GM10266 (cell line): ENCODE data around the gene RNASE8.

Experiments used
- DNase-seq: peaks from one replicate; pipeline ENCODE4 v3.0.0; 2012; ENCODE audit errors: extremely low spot score
- TF ChIP-seq, protein P1 (sequence below): IDR thresholded peaks from 2 replicates; pipeline ENCODE4 v1.5.1; 2012; ENCODE audit warnings: mild to moderate bottlenecking, low read depth; ENCODE audit not compliant: control insufficient read depth, insufficient read depth; ENCODE audit errors: missing control alignments

RNASE8 gene

DNA sequence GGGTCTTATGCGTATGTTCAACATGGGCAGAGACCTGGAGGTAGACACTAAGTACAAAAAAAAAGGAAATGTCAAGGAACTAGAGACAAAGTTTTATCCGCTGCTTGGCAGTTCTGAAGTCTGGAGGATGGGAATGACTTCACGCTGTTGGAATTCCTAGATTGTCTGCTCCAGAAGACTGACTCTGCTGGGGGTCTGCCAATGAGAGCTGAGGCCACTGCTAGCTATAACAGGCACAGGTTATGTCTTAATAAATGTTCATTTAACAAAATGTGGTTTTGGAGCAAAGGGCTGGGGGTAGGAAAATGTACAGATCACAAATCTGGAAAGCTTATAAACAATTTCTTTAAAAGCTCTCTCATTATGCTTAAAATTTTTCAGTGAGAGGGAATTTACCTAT, 5.9 kb downstream of the RNASE8 start:
- TF ChIP-seq, protein P1, sequence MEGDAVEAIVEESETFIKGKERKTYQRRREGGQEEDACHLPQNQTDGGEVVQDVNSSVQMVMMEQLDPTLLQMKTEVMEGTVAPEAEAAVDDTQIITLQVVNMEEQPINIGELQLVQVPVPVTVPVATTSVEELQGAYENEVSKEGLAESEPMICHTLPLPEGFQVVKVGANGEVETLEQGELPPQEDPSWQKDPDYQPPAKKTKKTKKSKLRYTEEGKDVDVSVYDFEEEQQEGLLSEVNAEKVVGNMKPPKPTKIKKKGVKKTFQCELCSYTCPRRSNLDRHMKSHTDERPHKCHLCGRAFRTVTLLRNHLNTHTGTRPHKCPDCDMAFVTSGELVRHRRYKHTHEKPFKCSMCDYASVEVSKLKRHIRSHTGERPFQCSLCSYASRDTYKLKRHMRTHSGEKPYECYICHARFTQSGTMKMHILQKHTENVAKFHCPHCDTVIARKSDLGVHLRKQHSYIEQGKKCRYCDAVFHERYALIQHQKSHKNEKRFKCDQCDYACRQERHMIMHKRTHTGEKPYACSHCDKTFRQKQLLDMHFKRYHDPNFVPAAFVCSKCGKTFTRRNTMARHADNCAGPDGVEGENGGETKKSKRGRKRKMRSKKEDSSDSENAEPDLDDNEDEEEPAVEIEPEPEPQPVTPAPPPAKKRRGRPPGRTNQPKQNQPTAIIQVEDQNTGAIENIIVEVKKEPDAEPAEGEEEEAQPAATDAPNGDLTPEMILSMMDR: no peak
- DNase-seq: no peak

DNA sequence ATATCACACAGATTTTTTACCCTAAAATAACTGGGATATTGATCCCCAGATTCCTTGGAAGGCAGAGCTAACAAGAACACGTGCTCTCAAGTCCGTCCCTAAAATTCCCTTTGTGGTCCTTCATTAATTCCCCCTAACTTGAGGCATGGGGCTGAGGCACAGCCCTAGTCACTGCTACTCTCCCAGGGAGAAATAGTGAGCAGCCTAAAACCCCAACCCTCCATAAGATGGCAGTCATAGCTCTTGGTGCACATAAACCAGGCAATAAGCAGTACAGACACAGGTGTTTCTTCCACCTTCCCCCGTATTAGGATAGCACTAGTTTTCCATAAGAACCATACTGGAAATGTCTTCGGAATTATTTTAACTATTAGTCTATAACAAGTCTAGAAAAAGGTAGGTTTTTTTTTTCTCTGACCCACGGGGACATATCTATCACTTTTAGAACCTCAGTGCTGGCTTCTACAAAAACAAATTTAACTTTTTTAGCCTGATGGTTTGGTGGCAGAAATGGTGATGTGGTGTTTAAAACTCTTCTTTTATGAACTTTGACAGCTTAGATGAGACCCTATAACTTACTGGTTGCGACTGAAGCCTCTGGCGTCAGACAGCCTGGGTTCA, 9.4 kb downstream of the RNASE8 start:
- peak; percentile 49 for DNase-seq
- TF ChIP-seq, protein P1: peak; percentile 44

DNA sequence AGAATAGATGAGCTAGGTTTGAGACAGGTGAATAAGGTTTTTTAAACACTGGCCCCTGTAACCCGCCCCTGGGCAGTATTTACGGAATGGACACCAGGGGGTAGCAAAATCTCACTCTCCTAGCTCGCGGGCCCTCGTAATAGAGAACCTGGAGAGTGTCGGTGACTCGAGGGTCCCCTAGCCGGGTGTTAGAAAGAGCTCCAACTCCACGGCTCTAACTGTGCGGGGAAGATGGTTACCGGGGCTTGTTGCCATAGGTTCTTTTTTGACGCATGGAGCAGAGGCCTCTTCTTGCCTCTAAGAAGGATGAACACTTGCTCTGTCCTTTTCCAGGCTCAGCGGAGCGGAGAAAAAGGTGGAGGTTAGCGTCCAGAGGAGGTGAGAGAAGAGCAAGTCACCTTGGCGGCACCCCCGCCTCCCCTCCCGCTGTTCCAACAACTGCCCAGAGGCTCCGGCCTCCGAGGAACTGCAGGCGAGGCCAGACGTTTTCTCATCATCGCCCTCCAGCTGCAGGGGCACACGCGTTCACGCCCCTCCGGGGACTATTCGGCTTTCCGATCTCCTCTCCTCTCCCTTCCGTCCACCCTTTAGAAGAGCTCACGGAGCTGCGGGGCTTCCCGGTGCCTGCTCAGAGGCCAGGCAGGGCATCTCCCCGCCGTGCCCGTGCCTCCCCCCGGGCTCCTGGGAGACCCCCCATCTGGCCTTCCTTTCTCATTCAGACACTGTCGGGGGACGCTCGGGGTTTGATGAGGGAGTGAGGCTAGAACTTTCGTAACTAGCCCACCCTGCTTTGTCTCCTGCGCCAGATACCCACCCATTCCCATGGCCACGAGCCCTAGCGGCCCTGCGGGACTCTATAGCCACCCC, 11.1 kb downstream of the RNASE8 start:
- DNase-seq: peak; percentile 79
- TF ChIP-seq, protein P1: peak; percentile 69

GRCh38 chr14:21069388-21070082, 11.9 kb downstream of the RNASE8 start:
- peak; percentile 26 for DNase-seq
- TF ChIP-seq, protein P1: no peak

DNA sequence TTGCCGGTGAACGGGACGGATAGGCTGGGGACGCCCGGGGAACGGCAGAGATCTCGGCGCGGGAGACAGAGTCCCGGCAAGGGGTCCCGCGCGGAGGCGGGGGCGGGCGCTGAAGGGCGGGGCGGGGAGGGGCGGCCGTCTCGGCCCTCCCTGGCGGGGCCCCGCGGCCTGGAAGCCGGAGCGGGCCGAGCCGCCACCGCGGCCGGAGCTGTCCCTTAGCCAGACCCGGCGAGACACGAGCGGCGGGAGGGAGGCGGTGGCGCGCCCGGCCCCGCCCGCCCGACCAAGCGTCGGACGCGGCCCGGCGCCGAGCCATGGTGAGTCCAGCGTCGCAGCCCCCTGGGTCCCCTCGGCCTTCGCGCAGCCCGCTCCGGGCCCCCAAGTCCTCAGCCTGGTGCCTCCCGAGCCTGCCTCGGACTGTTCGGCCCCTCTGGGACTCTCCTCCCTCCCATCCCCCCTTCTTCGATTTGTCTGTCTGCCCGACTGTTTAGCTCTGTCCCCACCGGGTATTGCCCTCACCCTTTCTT, 12.5 kb downstream of the RNASE8 start, which contains the start of gene ARHGEF40:
ARHGEF40 (plus strand) TSS at position 222 of the 527 bp plus-strand sequence; CDS start at position 315, 93 bp downstream.
- peak; percentile 53 for DNase-seq
- TF ChIP-seq, protein P1: no peak

- peak; percentile 68 for DNase-seq
- TF ChIP-seq, protein P1: no peak
Observed at GRCh38 chr14:21070610-21071224, 13.1 kb downstream of the RNASE8 start.
